GDM1 (cell line): ENCODE results near the gene GAPVD1.

ENCODE experiments used
- DNase-seq: peaks from one replicate; lab custom pipeline; 2025; lab: John Stamatoyannopoulos, UW

The GAPVD1 gene

GRCh38 chr9:125405938-125406809 lies 144.5 kb downstream of the GAPVD1 start:
- DNase-seq, result no peak

GRCh38 chr9:125406810-125407087 lies 145.1 kb downstream of the GAPVD1 start:
- no peak for DNase-seq

GRCh38 chr9:125407432-125407973 lies 145.9 kb downstream of the GAPVD1 start:
- DNase-seq, result no peak

GRCh38 chr9:125407974-125408900 lies 146.6 kb downstream of the GAPVD1 start:
- peak; percentile 50 for DNase-seq

GRCh38 chr9:125409217-125409636 lies 147.6 kb downstream of the GAPVD1 start:
- DNase-seq, result no peak

GRCh38 chr9:125409637-125410521 lies 148.3 kb downstream of the GAPVD1 start:
- DNase-seq, result no peak

- no peak for DNase-seq
Measured at GRCh38 chr9:125410522-125410894, 148.9 kb downstream of the GAPVD1 start.

- DNase-seq, result no peak
Measured at GRCh38 chr9:125411171-125411756, 149.6 kb downstream of the GAPVD1 start.

- no peak for DNase-seq
Measured at GRCh38 chr9:125412166-125412565, 150.5 kb downstream of the GAPVD1 start.

- no peak for DNase-seq
Measured at GRCh38 chr9:125413579-125413978, 152.0 kb downstream of the GAPVD1 start.

- DNase-seq, result no peak
Measured at GRCh38 chr9:125415583-125416460, 154.2 kb downstream of the GAPVD1 start.

GRCh38 chr9:125416517-125416916 lies 154.9 kb downstream of the GAPVD1 start:
- DNase-seq, result no peak
